Measurements from ENCODE around the gene TRIO. TPM values are rescaled to one million over a fixed set of nuclear protein-coding genes. Genes with fewer than 3 reads are reported as not detected.

TRIO gene
- polyA plus RNA-seq, 2 donors, result 10.3 to 22.8 TPM

GRCh38 chr5:14503017-14503680 is 360.0 kb downstream of the TRIO start:
- Histone ChIP-seq H3K4me3 (ENCODE audit: low read depth in 1 of 2, low read length in 2 of 2) (no peak overlapping the region), H3K9me3 (ENCODE audit: control insufficient read depth in 2 of 2, insufficient read depth in 1 of 2, low read depth in 1 of 2, low read length in 1 of 2) (peaks cover 0 to 2% of the 10 kb centered on the region in 2 donors), H3K4me1 (ENCODE audit: control insufficient read depth in 2 of 2, insufficient read depth in 2 of 2, low read length in 1 of 2) (peaks cover 2 to 4% of the 10 kb centered on the region in 2 donors), H3K27me3 (ENCODE audit: control insufficient read depth in 1 of 2, insufficient read depth in 2 of 2, low read length in 2 of 2) (no peaks in the 10 kb centered on the region), H3K36me3 (ENCODE audit: control insufficient read depth in 2 of 2, insufficient read depth in 2 of 2, low read length in 1 of 2) (peaks cover 11 to 59% of the 10 kb centered on the region in 2 donors), H3K27ac (ENCODE audit: low read depth in 2 of 2, low read length in 1 of 2) (no peak overlapping the region)
- WGBS, 2 donors, result 80 to 87% methylated on average over 9 of the region's 9 CpGs

DNA sequence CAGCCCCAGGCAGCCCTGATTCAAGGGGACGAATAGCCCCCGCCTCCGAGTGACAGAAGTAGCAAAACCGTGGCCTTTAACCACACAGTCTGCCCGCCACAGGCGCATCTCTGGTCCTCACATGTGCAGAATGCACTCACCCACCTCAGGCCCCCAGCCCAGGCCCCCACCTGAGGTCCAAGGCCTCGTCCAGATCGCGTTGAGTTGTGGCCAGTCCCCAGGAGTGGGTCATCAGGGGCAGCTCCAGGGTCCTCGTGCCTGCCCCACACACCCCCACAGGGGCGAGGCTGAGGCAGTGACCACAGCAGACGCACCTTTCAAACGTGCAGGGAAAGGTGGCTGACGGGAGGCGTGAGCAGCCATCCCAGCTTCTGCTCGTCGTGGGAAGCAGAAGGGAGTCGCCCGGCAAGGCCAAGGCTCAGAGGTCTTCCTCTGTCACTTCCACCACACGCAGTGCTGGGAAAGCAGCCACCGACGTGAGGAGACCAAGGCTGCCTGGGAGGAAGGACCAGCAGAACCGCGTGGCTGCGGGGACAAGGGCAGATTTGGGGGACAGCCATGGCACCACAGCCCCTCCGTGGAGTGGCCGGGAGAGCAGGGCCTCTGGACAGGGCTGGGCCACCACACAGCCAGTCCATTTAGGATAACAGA is 360.7 kb downstream of the TRIO start:
- Histone ChIP-seq H3K4me3 (ENCODE audit: low read depth in 1 of 2, low read length in 2 of 2) (no peak overlapping the region), H3K36me3 (ENCODE audit: control insufficient read depth in 2 of 2, insufficient read depth in 2 of 2, low read length in 1 of 2) (peaks cover 8 to 54% of the 10 kb centered on the region in 2 donors), H3K27me3 (ENCODE audit: control insufficient read depth in 1 of 2, insufficient read depth in 2 of 2, low read length in 2 of 2) (no peaks in the 10 kb centered on the region), H3K27ac (ENCODE audit: low read depth in 2 of 2, low read length in 1 of 2) (no peak overlapping the region), H3K9me3 (ENCODE audit: control insufficient read depth in 2 of 2, insufficient read depth in 1 of 2, low read depth in 1 of 2, low read length in 1 of 2) (no peaks in the 10 kb centered on the region), H3K4me1 (ENCODE audit: control insufficient read depth in 2 of 2, insufficient read depth in 2 of 2, low read length in 1 of 2) (peaks cover 2 to 4% of the 10 kb centered on the region in 2 donors)
- WGBS, 2 donors, result 84 to 88% methylated on average over 27 of the region's 27 CpGs

DNA sequence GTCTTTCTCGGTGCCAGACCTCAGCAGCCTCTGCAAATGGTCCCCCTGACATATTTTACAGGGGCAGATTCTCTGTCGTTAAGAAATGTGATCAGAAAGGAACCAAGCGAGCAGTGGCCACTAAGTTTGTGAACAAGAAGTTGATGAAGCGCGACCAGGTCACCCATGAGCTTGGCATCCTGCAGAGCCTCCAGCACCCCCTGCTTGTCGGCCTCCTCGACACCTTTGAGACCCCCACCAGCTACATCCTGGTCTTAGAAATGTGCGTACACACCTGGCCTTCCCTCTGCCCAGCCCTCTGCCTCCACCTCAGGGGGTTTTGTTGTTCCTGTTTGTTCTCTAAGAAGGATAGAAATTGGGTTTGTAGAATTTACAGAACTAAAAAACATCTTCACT is 361.2 kb downstream of the TRIO start:
- Histone ChIP-seq H3K4me1 (ENCODE audit: control insufficient read depth in 2 of 2, insufficient read depth in 2 of 2, low read length in 1 of 2) (peaks cover 2 to 4% of the 10 kb centered on the region in 2 donors), H3K27me3 (ENCODE audit: control insufficient read depth in 1 of 2, insufficient read depth in 2 of 2, low read length in 2 of 2) (no peaks in the 10 kb centered on the region), H3K36me3 (ENCODE audit: control insufficient read depth in 2 of 2, insufficient read depth in 2 of 2, low read length in 1 of 2) (peaks cover 8 to 52% of the 10 kb centered on the region in 2 donors), H3K4me3 (ENCODE audit: low read depth in 1 of 2, low read length in 2 of 2) (no peak overlapping the region), H3K27ac (ENCODE audit: low read depth in 2 of 2, low read length in 1 of 2) (no peak overlapping the region), H3K9me3 (ENCODE audit: control insufficient read depth in 2 of 2, insufficient read depth in 1 of 2, low read depth in 1 of 2, low read length in 1 of 2) (no peaks in the 10 kb centered on the region)
- 93 to 95% methylated on average over 8 of the region's 8 CpGs for WGBS, 2 donors

DNA sequence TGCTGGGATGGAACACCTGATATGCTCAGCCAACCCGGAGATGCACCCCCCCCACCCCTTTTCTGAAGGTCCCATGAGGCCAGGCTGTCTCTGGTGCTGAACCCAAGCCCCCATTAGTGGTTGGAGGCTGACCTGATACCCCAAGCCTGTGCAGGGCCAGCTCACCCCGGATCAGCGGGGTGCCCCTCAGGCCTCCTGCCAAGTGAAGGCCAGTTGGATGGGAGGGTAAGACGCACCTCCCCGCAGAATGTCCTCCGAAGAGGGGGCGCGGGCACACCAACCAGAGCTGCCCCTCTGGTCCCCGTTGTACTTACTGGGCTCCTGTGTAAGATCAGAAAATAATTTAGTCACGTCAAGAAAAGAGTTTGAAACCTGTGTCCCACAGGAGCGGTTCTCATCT is 361.7 kb downstream of the TRIO start:
- H3K9me3 ChIP-seq (ENCODE audit: control insufficient read depth in 2 of 2, insufficient read depth in 1 of 2, low read depth in 1 of 2, low read length in 1 of 2), result no peaks in the 10 kb centered on the region
- no peak overlapping the region for H3K27ac ChIP-seq (ENCODE audit: low read depth in 2 of 2, low read length in 1 of 2)
- peaks cover 2 to 4% of the 10 kb centered on the region in 2 donors for H3K4me1 ChIP-seq (ENCODE audit: control insufficient read depth in 2 of 2, insufficient read depth in 2 of 2, low read length in 1 of 2)
- H3K4me3 ChIP-seq (ENCODE audit: low read depth in 1 of 2, low read length in 2 of 2), result no peak overlapping the region
- 92 to 93% methylated on average over 11 of the region's 11 CpGs for WGBS, 2 donors
- H3K27me3 ChIP-seq (ENCODE audit: control insufficient read depth in 1 of 2, insufficient read depth in 2 of 2, low read length in 2 of 2), result no peaks in the 10 kb centered on the region
- peaks cover 8 to 52% of the 10 kb centered on the region in 2 donors for H3K36me3 ChIP-seq (ENCODE audit: control insufficient read depth in 2 of 2, insufficient read depth in 2 of 2, low read length in 1 of 2)

DNA sequence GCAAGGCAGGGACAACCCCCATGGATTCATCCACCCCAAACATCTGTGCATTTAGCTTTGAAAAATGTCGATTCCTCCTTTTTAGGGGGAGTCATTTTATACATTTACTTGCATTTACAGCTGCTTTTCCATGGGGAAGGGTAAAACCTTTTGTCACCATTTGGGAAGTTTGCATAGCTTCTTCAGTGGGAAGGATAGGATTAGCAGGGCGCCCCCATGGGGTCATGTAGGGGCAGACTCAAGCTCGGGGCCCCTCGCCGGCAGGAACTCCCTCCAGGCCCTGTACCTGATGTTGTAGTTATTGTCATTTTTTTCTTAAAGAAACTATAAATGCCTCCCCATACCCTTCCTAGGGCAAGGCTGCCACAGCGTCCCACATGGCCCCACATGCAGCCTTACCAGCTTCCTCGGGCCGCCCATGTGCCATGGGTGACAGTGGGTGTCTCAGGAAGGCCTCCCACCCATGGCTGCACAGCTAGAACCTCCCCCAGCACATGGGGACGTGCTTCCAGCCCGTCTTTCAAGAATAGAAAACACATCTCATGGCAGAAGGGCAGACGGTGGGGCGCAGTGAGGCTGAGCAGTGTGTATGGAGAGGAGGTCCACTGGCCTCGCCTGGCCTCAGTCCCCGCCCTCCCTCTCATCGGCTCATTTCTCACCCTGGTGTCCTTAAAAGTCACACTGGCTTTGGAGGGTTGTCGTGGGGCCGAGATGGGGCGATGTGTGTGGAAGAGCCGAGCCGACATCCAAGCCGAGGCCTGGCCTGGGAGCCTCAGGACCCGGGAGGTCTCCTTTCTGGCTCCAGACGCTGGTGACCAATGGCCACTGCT is 362.4 kb downstream of the TRIO start:
- H3K27me3 ChIP-seq (ENCODE audit: control insufficient read depth in 1 of 2, insufficient read depth in 2 of 2, low read length in 2 of 2), result no peaks in the 10 kb centered on the region
- H3K4me3 ChIP-seq (ENCODE audit: low read depth in 1 of 2, low read length in 2 of 2), result no peak overlapping the region
- H3K9me3 ChIP-seq (ENCODE audit: control insufficient read depth in 2 of 2, insufficient read depth in 1 of 2, low read depth in 1 of 2, low read length in 1 of 2), result no peaks in the 10 kb centered on the region
- H3K4me1 ChIP-seq (ENCODE audit: control insufficient read depth in 2 of 2, insufficient read depth in 2 of 2, low read length in 1 of 2), result peaks cover 2 to 4% of the 10 kb centered on the region in 2 donors
- 90 to 91% methylated on average over 23 of the region's 23 CpGs for WGBS, 2 donors
- H3K36me3 ChIP-seq (ENCODE audit: control insufficient read depth in 2 of 2, insufficient read depth in 2 of 2, low read length in 1 of 2), result peaks cover 8 to 49% of the 10 kb centered on the region in 2 donors
- H3K27ac ChIP-seq (ENCODE audit: low read depth in 2 of 2, low read length in 1 of 2), result no peak overlapping the region

- Histone ChIP-seq H3K27me3 (ENCODE audit: control insufficient read depth in 1 of 2, insufficient read depth in 2 of 2, low read length in 2 of 2) (no peaks in the 10 kb centered on the region), H3K4me1 (ENCODE audit: control insufficient read depth in 2 of 2, insufficient read depth in 2 of 2, low read length in 1 of 2) (peaks cover 2 to 4% of the 10 kb centered on the region in 2 donors), H3K36me3 (ENCODE audit: control insufficient read depth in 2 of 2, insufficient read depth in 2 of 2, low read length in 1 of 2) (peaks cover 8 to 49% of the 10 kb centered on the region in 2 donors), H3K27ac (ENCODE audit: low read depth in 2 of 2, low read length in 1 of 2) (no peak overlapping the region), H3K9me3 (ENCODE audit: control insufficient read depth in 2 of 2, insufficient read depth in 1 of 2, low read depth in 1 of 2, low read length in 1 of 2) (no peaks in the 10 kb centered on the region), H3K4me3 (ENCODE audit: low read depth in 1 of 2, low read length in 2 of 2) (no peak overlapping the region)
- WGBS, 2 donors, result 77 to 83% methylated on average over 7 of the region's 7 CpGs
Observed at GRCh38 chr5:14506140-14506538, 363.0 kb downstream of the TRIO start.

- no peak overlapping the region for H3K4me3 ChIP-seq (ENCODE audit: low read depth in 1 of 2, low read length in 2 of 2)
- peaks cover 8 to 44% of the 10 kb centered on the region in 2 donors for H3K36me3 ChIP-seq (ENCODE audit: control insufficient read depth in 2 of 2, insufficient read depth in 2 of 2, low read length in 1 of 2)
- H3K27me3 ChIP-seq (ENCODE audit: control insufficient read depth in 1 of 2, insufficient read depth in 2 of 2, low read length in 2 of 2), result no peaks in the 10 kb centered on the region
- no peaks in the 10 kb centered on the region for H3K9me3 ChIP-seq (ENCODE audit: control insufficient read depth in 2 of 2, insufficient read depth in 1 of 2, low read depth in 1 of 2, low read length in 1 of 2)
- no peak overlapping the region for H3K27ac ChIP-seq (ENCODE audit: low read depth in 2 of 2, low read length in 1 of 2)
- 93 to 94% methylated on average over 16 of the region's 16 CpGs for WGBS, 2 donors
- H3K4me1 ChIP-seq (ENCODE audit: control insufficient read depth in 2 of 2, insufficient read depth in 2 of 2, low read length in 1 of 2), result peaks cover 2% of the 10 kb centered on the region in 2 donors
Observed at GRCh38 chr5:14506661-14507060, 363.5 kb downstream of the TRIO start.

DNA sequence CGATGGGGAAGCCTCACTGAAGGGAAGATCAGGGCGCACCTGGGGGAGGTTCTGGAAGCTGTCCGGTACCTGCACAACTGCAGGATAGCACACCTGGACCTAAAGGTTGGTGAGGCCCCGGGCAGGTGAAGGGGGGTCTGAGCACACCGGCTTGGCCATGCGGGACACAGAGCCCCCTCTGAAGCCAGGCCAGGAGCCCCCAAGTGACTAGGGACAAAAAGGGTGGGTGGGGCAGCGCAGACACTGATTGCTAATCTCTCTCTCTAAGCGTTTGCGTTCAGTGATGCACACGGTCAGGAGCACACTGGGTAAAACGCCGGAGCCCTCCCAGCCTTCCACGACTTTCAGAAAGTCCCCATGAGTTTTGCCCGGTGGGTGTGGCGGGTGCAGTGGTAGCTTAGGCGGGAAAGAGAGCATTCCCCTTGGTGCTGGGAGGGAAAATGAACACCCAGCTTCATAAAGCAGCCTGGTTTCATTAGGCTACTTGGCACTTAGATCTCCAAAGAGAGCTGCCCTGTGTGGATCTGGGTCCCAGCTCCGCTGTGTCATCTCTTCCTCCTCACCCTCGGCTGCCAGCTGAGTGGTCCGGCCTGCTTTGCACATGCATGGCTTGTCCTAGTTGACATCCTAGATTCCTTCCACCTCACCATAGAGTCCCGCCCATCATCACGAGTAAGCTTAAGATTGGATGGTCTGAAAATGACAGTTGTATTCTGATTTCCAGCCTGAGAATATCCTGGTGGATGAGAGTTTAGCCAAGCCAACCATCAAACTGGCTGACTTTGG is 364.2 kb downstream of the TRIO start:
- peaks cover 8 to 42% of the 10 kb centered on the region in 2 donors for H3K36me3 ChIP-seq (ENCODE audit: control insufficient read depth in 2 of 2, insufficient read depth in 2 of 2, low read length in 1 of 2)

GRCh38 chr5:14508046-14508445 is 364.9 kb downstream of the TRIO start:
- no peak overlapping the region for H3K4me3 ChIP-seq (ENCODE audit: low read depth in 1 of 2, low read length in 2 of 2)
- H3K36me3 ChIP-seq (ENCODE audit: control insufficient read depth in 2 of 2, insufficient read depth in 2 of 2, low read length in 1 of 2), result peaks cover 8 to 35% of the 10 kb centered on the region in 2 donors
- H3K9me3 ChIP-seq (ENCODE audit: control insufficient read depth in 2 of 2, insufficient read depth in 1 of 2, low read depth in 1 of 2, low read length in 1 of 2), result no peaks in the 10 kb centered on the region
- 92 to 93% methylated on average over 20 of the region's 20 CpGs for WGBS, 2 donors
- no peaks in the 10 kb centered on the region for H3K27me3 ChIP-seq (ENCODE audit: control insufficient read depth in 1 of 2, insufficient read depth in 2 of 2, low read length in 2 of 2)
- H3K4me1 ChIP-seq (ENCODE audit: control insufficient read depth in 2 of 2, insufficient read depth in 2 of 2, low read length in 1 of 2), result peaks cover 2% of the 10 kb centered on the region in 2 donors
- H3K27ac ChIP-seq (ENCODE audit: low read depth in 2 of 2, low read length in 1 of 2), result no peak overlapping the region

More for the DNA sequence above, 364.2 kb downstream of the TRIO start:
- 94 to 95% methylated on average over 21 of the region's 21 CpGs for WGBS, 2 donors
- Histone ChIP-seq H3K4me3 (ENCODE audit: low read depth in 1 of 2, low read length in 2 of 2) (no peak overlapping the region), H3K9me3 (ENCODE audit: control insufficient read depth in 2 of 2, insufficient read depth in 1 of 2, low read depth in 1 of 2, low read length in 1 of 2) (no peaks in the 10 kb centered on the region), H3K27ac (ENCODE audit: low read depth in 2 of 2, low read length in 1 of 2) (no peak overlapping the region), H3K4me1 (ENCODE audit: control insufficient read depth in 2 of 2, insufficient read depth in 2 of 2, low read length in 1 of 2) (peaks cover 2% of the 10 kb centered on the region in 2 donors), H3K27me3 (ENCODE audit: control insufficient read depth in 1 of 2, insufficient read depth in 2 of 2, low read length in 2 of 2) (no peaks in the 10 kb centered on the region)

Data from esophagus (tissue), 2 donors.